ENCODE measurements around the gene IPO13.

Gene IPO13

DNA sequence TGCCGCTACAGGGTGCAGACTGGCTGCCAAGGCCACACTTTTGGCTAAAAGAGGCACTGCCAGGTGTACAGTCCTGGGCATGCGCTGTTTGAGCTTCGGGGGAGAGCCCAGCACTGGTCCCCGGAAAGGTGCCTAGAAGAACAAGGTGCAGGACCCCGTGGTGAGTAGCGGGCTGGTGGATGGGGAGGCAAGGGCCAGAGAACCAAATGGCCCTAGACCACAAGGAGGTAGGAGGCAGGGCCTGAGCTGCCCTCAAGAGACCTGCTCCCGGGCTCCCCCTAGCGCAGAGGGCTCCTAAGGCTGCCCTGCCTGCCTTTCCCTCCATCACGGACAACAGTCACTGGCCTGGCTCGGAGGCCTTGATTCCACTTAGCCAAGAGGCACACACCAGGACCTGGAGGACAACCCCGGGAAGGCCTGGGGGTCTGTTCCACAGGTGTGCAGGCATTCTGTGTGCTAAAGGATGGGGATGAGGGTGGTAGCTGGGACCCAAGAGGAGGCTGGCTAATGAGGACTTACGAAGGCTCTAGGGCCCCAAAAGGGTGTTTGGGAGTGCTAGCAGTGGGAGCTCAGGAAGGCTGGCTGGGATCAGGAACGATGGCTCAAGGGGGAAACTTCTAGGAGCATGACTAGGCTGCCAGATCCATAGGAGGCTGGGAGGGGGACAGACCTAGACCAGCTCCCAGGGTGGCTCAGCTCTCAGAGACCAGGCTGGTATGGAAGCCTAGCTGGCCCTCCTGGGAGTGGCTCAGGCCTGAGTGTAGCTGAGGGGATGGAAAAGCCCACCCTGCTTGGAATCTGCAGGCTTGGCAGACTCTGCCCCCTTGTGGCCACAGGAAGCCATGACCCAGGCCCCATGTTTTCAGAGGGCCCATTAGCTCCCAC, 12.4 kb upstream of the IPO13 start:
- peak; percentile 66 to 69 for DNase-seq (ENCODE audit: low read depth in 2 of 2)
- TF ChIP-seq, protein P1, sequence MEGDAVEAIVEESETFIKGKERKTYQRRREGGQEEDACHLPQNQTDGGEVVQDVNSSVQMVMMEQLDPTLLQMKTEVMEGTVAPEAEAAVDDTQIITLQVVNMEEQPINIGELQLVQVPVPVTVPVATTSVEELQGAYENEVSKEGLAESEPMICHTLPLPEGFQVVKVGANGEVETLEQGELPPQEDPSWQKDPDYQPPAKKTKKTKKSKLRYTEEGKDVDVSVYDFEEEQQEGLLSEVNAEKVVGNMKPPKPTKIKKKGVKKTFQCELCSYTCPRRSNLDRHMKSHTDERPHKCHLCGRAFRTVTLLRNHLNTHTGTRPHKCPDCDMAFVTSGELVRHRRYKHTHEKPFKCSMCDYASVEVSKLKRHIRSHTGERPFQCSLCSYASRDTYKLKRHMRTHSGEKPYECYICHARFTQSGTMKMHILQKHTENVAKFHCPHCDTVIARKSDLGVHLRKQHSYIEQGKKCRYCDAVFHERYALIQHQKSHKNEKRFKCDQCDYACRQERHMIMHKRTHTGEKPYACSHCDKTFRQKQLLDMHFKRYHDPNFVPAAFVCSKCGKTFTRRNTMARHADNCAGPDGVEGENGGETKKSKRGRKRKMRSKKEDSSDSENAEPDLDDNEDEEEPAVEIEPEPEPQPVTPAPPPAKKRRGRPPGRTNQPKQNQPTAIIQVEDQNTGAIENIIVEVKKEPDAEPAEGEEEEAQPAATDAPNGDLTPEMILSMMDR (IDR thresholded peaks at IDR 0.05; ENCODE audit: low read depth, low read length): peak; percentile 97
- H3K4me3 ChIP-seq (replicated peaks in 1 of 2; ENCODE audit: low read depth in 2 of 2, low read length in 2 of 2): no peak overlapping the region

DNA sequence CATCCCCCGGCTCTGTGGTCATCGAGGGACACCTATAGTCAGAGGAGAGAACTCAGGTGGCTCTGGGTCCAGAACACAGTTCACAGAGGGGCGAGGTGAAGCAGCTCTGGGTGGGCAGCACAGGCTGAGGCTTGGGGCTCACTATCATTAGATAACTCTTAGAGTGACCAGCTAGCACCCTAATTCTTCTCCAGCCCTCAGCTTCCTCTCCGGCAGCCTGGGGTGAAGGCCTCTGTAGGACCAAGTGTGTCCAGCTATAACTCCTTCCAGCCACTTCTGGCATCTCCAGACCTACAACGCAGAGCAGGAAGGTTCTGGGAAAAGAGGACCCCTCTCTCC, 11.8 kb upstream of the IPO13 start:
- no peak overlapping the region for H3K4me3 ChIP-seq (replicated peaks in 1 of 2; ENCODE audit: low read depth in 2 of 2, low read length in 2 of 2)
- no peak for DNase-seq (ENCODE audit: low read depth in 2 of 2)
- TF ChIP-seq, protein P1 (IDR thresholded peaks at IDR 0.05; ENCODE audit: low read depth, low read length): no peak

DNA sequence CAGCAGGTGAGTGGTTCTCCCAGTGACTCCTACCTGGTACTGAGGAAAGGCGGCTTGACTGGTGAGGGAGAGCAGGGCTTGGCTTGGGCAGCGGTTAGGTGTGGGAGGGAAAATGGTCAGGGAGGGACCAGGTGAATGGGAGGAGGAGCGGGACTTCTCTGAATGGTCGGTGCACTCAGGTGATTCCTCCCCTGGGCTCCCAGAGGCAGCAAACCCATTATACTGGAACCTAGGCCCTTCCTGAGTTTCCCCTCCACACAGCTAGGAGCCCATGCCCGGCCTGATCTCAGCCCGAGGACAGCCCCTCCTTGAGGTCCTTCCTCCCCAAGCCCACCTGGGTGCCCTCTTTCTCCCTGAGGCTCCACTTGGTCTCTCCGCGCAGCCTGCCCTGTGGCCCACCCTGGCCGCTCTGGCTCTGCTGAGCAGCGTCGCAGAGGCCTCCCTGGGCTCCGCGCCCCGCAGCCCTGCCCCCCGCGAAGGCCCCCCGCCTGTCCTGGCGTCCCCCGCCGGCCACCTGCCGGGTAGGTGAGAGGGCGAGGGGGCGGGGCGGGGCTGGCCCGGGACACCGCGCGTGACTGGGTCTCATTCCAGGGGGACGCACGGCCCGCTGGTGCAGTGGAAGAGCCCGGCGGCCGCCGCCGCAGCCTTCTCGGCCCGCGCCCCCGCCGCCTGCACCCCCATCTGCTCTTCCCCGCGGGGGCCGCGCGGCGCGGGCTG, 10.9 kb upstream of the IPO13 start:
- DNase-seq (ENCODE audit: low read depth in 2 of 2): no peak
- H3K4me3 ChIP-seq (replicated peaks in 1 of 2; ENCODE audit: low read depth in 2 of 2, low read length in 2 of 2): peak overlapping the region in 1 of 2 donors; percentile 10
- TF ChIP-seq, protein P1 (IDR thresholded peaks at IDR 0.05; ENCODE audit: low read depth, low read length): no peak

DNA sequence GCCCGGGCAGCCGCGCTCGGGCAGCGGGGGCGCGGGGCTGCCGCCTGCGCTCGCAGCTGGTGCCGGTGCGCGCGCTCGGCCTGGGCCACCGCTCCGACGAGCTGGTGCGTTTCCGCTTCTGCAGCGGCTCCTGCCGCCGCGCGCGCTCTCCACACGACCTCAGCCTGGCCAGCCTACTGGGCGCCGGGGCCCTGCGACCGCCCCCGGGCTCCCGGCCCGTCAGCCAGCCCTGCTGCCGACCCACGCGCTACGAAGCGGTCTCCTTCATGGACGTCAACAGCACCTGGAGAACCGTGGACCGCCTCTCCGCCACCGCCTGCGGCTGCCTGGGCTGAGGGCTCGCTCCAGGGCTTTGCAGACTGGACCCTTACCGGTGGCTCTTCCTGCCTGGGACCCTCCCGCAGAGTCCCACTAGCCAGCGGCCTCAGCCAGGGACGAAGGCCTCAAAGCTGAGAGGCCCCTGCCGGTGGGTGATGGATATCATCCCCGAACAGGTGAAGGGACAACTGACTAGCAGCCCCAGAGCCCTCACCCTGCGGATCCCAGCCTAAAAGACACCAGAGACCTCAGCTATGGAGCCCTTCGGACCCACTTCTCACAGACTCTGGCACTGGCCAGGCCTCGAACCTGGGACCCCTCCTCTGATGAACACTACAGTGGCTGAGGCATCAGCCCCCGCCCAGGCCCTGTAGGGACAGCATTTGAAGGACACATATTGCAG, 10.2 kb upstream of the IPO13 start:
- H3K4me3 ChIP-seq (replicated peaks in 1 of 2; ENCODE audit: low read depth in 2 of 2, low read length in 2 of 2): peak overlapping the region in 1 of 2 donors; percentile 10
- DNase-seq (ENCODE audit: low read depth in 2 of 2): peak; percentile 26 to 35
- TF ChIP-seq, protein P1 (IDR thresholded peaks at IDR 0.05; ENCODE audit: low read depth, low read length): peak; percentile 1

DNA sequence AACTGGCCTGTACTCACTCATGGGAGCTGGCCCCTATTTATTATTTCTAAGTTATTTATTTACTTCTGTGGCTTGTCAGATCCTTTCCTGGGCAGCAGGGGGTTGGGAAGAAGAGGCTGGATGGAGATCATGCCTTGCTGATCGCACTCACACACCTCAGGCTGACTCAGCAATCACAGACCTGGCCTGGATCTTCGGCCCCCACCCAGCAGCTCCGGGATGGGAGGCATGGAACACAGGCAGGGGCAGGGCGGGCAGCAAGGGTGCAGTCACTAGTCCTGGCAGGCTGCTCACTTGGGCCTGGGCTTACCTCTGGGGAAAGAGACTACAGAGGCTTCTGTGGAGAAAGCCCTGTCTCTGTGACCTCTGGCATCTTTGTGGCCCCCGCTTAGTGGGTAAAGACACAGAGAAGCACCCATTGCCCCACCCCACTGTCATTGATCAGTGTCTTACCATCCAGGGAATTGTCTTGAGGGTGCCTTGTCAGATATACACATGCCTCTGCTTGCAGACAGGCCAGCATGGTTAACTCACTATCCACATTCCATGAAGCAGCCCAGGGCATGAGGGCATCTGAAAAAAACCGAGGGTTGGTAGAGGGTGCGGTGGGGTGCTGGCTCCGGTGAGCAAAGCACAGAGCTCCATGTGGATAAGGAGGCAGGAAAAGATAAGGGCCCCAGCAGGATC, 9.4 kb upstream of the IPO13 start:
- no peak for DNase-seq (ENCODE audit: low read depth in 2 of 2)
- TF ChIP-seq, protein P1 (IDR thresholded peaks at IDR 0.05; ENCODE audit: low read depth, low read length): no peak

DNA sequence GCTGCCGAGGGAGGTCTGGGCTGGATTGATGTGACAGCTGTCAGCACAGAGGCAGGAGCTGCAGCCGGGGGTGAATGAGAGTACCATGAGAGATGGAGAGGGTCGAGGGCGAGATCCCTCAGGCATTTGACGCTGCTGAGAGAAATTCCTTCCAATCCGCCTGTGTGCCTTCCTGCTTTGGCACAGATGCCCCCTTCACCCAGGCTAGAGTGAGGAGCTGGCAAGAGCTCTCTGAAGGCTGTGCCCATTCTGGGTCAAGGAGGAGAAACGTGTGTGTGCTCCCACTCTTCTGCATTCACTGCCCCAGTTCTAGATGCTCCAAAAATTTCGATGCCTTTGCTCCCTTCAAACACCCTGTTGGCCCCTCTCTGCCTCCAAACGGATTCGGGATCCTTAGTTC, 8.4 kb upstream of the IPO13 start:
- TF ChIP-seq, protein P1 (IDR thresholded peaks at IDR 0.05; ENCODE audit: low read depth, low read length): no peak
- no peak overlapping the region for H3K4me3 ChIP-seq (replicated peaks in 1 of 2; ENCODE audit: low read depth in 2 of 2, low read length in 2 of 2)
- DNase-seq (ENCODE audit: low read depth in 2 of 2): no peak

More for the DNA sequence above, 9.4 kb upstream of the IPO13 start:
- H3K4me3 ChIP-seq (replicated peaks in 1 of 2; ENCODE audit: low read depth in 2 of 2, low read length in 2 of 2): no peak overlapping the region
